ENCODE measurements around the gene SYT3.

The SYT3 gene

GRCh38 chr19:50633973-50634372 lies 5.7 kb downstream of the SYT3 start:
- no peak overlapping the region for H3K4me3 ChIP-seq (replicated peaks; ENCODE audit: low read depth, low read length)
- DNase-seq (ENCODE audit: low read depth): no peak
- TF ChIP-seq CTCF (IDR thresholded peaks at IDR 0.05; ENCODE audit: low read length, missing control alignments): no peak

GRCh38 chr19:50633359-50633758 lies 6.3 kb downstream of the SYT3 start:
- DNase-seq (ENCODE audit: low read depth): no peak
- no peak overlapping the region for H3K4me3 ChIP-seq (replicated peaks; ENCODE audit: low read depth, low read length)
- TF ChIP-seq CTCF (IDR thresholded peaks at IDR 0.05; ENCODE audit: low read length, missing control alignments): no peak

GRCh38 chr19:50632151-50632835 lies 7.4 kb downstream of the SYT3 start:
- DNase-seq (ENCODE audit: low read depth): no peak
- TF ChIP-seq CTCF (IDR thresholded peaks at IDR 0.05; ENCODE audit: low read length, missing control alignments): no peak

GRCh38 chr19:50629801-50630200 lies 9.9 kb downstream of the SYT3 start:
- TF ChIP-seq CTCF (IDR thresholded peaks at IDR 0.05; ENCODE audit: low read length, missing control alignments): no peak
- no peak for DNase-seq (ENCODE audit: low read depth)
- H3K4me3 ChIP-seq (replicated peaks; ENCODE audit: low read depth, low read length): no peak overlapping the region

More at GRCh38 chr19:50632151-50632835, 7.4 kb downstream of the SYT3 start:
- H3K4me3 ChIP-seq (replicated peaks; ENCODE audit: low read depth, low read length): no peak overlapping the region

- no peak for DNase-seq (ENCODE audit: low read depth)
- no peak for TF ChIP-seq CTCF (IDR thresholded peaks at IDR 0.05; ENCODE audit: low read length, missing control alignments)
These were observed 10.5 kb downstream of the SYT3 start for GRCh38 chr19:50629194-50629593.

GRCh38 chr19:50628551-50628950 lies 11.1 kb downstream of the SYT3 start:
- TF ChIP-seq CTCF (IDR thresholded peaks at IDR 0.05; ENCODE audit: low read length, missing control alignments): no peak
- no peak overlapping the region for H3K4me3 ChIP-seq (replicated peaks; ENCODE audit: low read depth, low read length)
- DNase-seq (ENCODE audit: low read depth): no peak

More at GRCh38 chr19:50629194-50629593, 10.5 kb downstream of the SYT3 start:
- no peak overlapping the region for H3K4me3 ChIP-seq (replicated peaks; ENCODE audit: low read depth, low read length)

- DNase-seq (ENCODE audit: low read depth): no peak
- H3K4me3 ChIP-seq (replicated peaks; ENCODE audit: low read depth, low read length): no peak overlapping the region
- TF ChIP-seq CTCF (IDR thresholded peaks at IDR 0.05; ENCODE audit: low read length, missing control alignments): no peak
These were observed 11.5 kb downstream of the SYT3 start for GRCh38 chr19:50628146-50628545.

Data from fibroblast of pulmonary artery (primary cell).